Effector memory CD8-positive, alpha-beta T cell (primary cell): ENCODE results near the gene CHST15.

ENCODE experiments used
- ATAC-seq: fragments of 150-1000 bp; cut with Tn5 transposase; replicated peaks from 2 replicates; pipeline ENCODE4 v1.10.0; 2021; ENCODE audit warnings: mild to moderate bottlenecking, moderate library complexity
- DNase-seq, 3 experiments: peaks; one replicate each; pipeline ENCODE4 v3.0.0; 2021
- H3K27ac Mint-ChIP-seq, 2 donors: one replicate each; pipeline ENCODE4 v1.8.0; 2022; ENCODE audit warnings: mild to moderate bottlenecking in 2 of 2, mixed read lengths in 2 of 2, moderate library complexity in 2 of 2
- H3K27me3 Mint-ChIP-seq, 2 donors: one replicate each; pipeline ENCODE4 v1.8.0; 2022; ENCODE audit warnings: mixed read lengths in 2 of 2
- H3K36me3 Mint-ChIP-seq: one replicate; pipeline ENCODE4 v1.8.0; 2022; ENCODE audit warnings: mild to moderate bottlenecking, moderate library complexity, mixed read lengths; ENCODE audit not compliant: insufficient read depth
- H3K4me1 Mint-ChIP-seq, 2 donors: one replicate each; pipeline ENCODE4 v1.8.0; 2022; ENCODE audit warnings: low read depth in 2 of 2, mixed read lengths in 2 of 2
- H3K4me3 Mint-ChIP-seq, 2 donors: one replicate each; pipeline ENCODE4 v1.8.0; 2022; ENCODE audit warnings: mild to moderate bottlenecking in 2 of 2, mixed read lengths in 2 of 2, moderate library complexity in 2 of 2
- H3K9me3 Mint-ChIP-seq, 2 donors: one replicate each; pipeline ENCODE4 v1.8.0; 2022; ENCODE audit warnings: mixed read lengths in 2 of 2

CHST15 gene

GRCh38 chr10:124088915-124089314 lies 4.5 kb downstream of the CHST15 start:
- no peaks in the 10 kb centered on the region for H3K4me1 Mint-ChIP-seq
- no peak for ATAC-seq
- H3K27ac Mint-ChIP-seq, result no peak overlapping the region
- DNase-seq, result no peak
- H3K36me3 Mint-ChIP-seq, result no peaks in the 10 kb centered on the region
- H3K27me3 Mint-ChIP-seq, result peaks cover 32 to 59% of the 10 kb centered on the region in 2 donors
- no peaks in the 10 kb centered on the region for H3K9me3 Mint-ChIP-seq
- no peak overlapping the region for H3K4me3 Mint-ChIP-seq

- Mint-ChIP-seq H3K9me3 (no peaks in the 10 kb centered on the region), H3K27ac (no peak overlapping the region), H3K4me3 (no peak overlapping the region), H3K4me1 (peaks cover 0 to 1% of the 10 kb centered on the region in 2 donors), H3K27me3 (peaks cover 32 to 63% of the 10 kb centered on the region in 2 donors), H3K36me3 (no peaks in the 10 kb centered on the region)
- no peak for DNase-seq
- no peak for ATAC-seq
These were observed 5.4 kb downstream of the CHST15 start for GRCh38 chr10:124087672-124088634.

- H3K4me3 Mint-ChIP-seq, result no peak overlapping the region
- H3K4me1 Mint-ChIP-seq, result peaks cover 0 to 1% of the 10 kb centered on the region in 2 donors
- no peaks in the 10 kb centered on the region for H3K9me3 Mint-ChIP-seq
- no peaks in the 10 kb centered on the region for H3K36me3 Mint-ChIP-seq
- H3K27ac Mint-ChIP-seq, result no peak overlapping the region
- peaks cover 32 to 58% of the 10 kb centered on the region in 2 donors for H3K27me3 Mint-ChIP-seq
- no peak for DNase-seq
- no peak for ATAC-seq
These were observed 6.4 kb downstream of the CHST15 start for GRCh38 chr10:124086787-124087671.

GRCh38 chr10:124086097-124086710 lies 7.2 kb downstream of the CHST15 start:
- no peak for ATAC-seq
- no peaks in the 10 kb centered on the region for H3K36me3 Mint-ChIP-seq
- no peak overlapping the region for H3K27ac Mint-ChIP-seq
- H3K9me3 Mint-ChIP-seq, result no peaks in the 10 kb centered on the region
- no peak for DNase-seq
- no peak overlapping the region for H3K4me3 Mint-ChIP-seq
- peaks cover 35 to 56% of the 10 kb centered on the region in 2 donors for H3K27me3 Mint-ChIP-seq
- H3K4me1 Mint-ChIP-seq, result peaks cover 0 to 1% of the 10 kb centered on the region in 2 donors

GRCh38 chr10:124085680-124086079 lies 7.7 kb downstream of the CHST15 start:
- H3K4me1 Mint-ChIP-seq, result peaks cover 0 to 1% of the 10 kb centered on the region in 2 donors
- H3K36me3 Mint-ChIP-seq, result no peaks in the 10 kb centered on the region

GRCh38 chr10:124084708-124085107 lies 8.7 kb downstream of the CHST15 start:
- H3K27ac Mint-ChIP-seq, result no peak overlapping the region
- no peak for DNase-seq
- peaks cover 32 to 56% of the 10 kb centered on the region in 2 donors for H3K27me3 Mint-ChIP-seq
- H3K4me1 Mint-ChIP-seq, result peaks cover 0 to 1% of the 10 kb centered on the region in 2 donors
- H3K36me3 Mint-ChIP-seq, result no peaks in the 10 kb centered on the region
- H3K9me3 Mint-ChIP-seq, result no peaks in the 10 kb centered on the region
- no peak for ATAC-seq
- H3K4me3 Mint-ChIP-seq, result no peak overlapping the region

More at GRCh38 chr10:124085680-124086079, 7.7 kb downstream of the CHST15 start:
- DNase-seq (no peak), ATAC-seq (no peak)
- no peak overlapping the region for H3K4me3 Mint-ChIP-seq
- peaks cover 35 to 56% of the 10 kb centered on the region in 2 donors for H3K27me3 Mint-ChIP-seq
- no peak overlapping the region for H3K27ac Mint-ChIP-seq
- H3K9me3 Mint-ChIP-seq, result no peaks in the 10 kb centered on the region

GRCh38 chr10:124083740-124084397 lies 9.5 kb downstream of the CHST15 start:
- H3K4me3 Mint-ChIP-seq, result no peak overlapping the region
- ATAC-seq (no peak), DNase-seq (no peak)
- no peaks in the 10 kb centered on the region for H3K36me3 Mint-ChIP-seq
- no peak overlapping the region for H3K27ac Mint-ChIP-seq
- H3K4me1 Mint-ChIP-seq, result peaks cover 0 to 1% of the 10 kb centered on the region in 2 donors
- H3K9me3 Mint-ChIP-seq, result no peaks in the 10 kb centered on the region
- H3K27me3 Mint-ChIP-seq, result peaks cover 25 to 54% of the 10 kb centered on the region in 2 donors

- Mint-ChIP-seq H3K36me3 (no peaks in the 10 kb centered on the region), H3K4me3 (no peak overlapping the region), H3K9me3 (no peaks in the 10 kb centered on the region), H3K4me1 (peaks cover 0 to 1% of the 10 kb centered on the region in 2 donors), H3K27ac (no peak overlapping the region), H3K27me3 (peaks cover 19 to 47% of the 10 kb centered on the region in 2 donors)
- no peak for DNase-seq
- no peak for ATAC-seq
These were observed 10.2 kb downstream of the CHST15 start for GRCh38 chr10:124083047-124083739.

GRCh38 chr10:124082555-124082954 lies 10.8 kb downstream of the CHST15 start:
- Mint-ChIP-seq H3K4me3 (no peak overlapping the region), H3K36me3 (no peaks in the 10 kb centered on the region), H3K27ac (no peak overlapping the region), H3K27me3 (peaks cover 17 to 45% of the 10 kb centered on the region in 2 donors), H3K4me1 (peaks cover 0 to 1% of the 10 kb centered on the region in 2 donors), H3K9me3 (no peaks in the 10 kb centered on the region)
- ATAC-seq (no peak), DNase-seq (no peak)

- Mint-ChIP-seq H3K4me1 (peaks cover 0 to 1% of the 10 kb centered on the region in 2 donors), H3K9me3 (no peaks in the 10 kb centered on the region), H3K4me3 (no peak overlapping the region), H3K27me3 (peaks cover 17 to 45% of the 10 kb centered on the region in 2 donors), H3K27ac (no peak overlapping the region), H3K36me3 (no peaks in the 10 kb centered on the region)
- no peak for DNase-seq
- ATAC-seq, result no peak
These were observed 11.8 kb downstream of the CHST15 start for GRCh38 chr10:124081547-124082140.

GRCh38 chr10:124079864-124080263 lies 13.5 kb downstream of the CHST15 start:
- peaks cover 17 to 41% of the 10 kb centered on the region in 2 donors for H3K27me3 Mint-ChIP-seq
- no peak overlapping the region for H3K27ac Mint-ChIP-seq
- ATAC-seq (no peak), DNase-seq (no peak)
- H3K4me1 Mint-ChIP-seq, result peaks cover 0 to 1% of the 10 kb centered on the region in 2 donors
- no peak overlapping the region for H3K4me3 Mint-ChIP-seq
- H3K9me3 Mint-ChIP-seq, result no peaks in the 10 kb centered on the region
- H3K36me3 Mint-ChIP-seq, result no peaks in the 10 kb centered on the region

GRCh38 chr10:124078714-124079113 lies 14.7 kb downstream of the CHST15 start:
- DNase-seq (no peak), ATAC-seq (no peak)
- Mint-ChIP-seq H3K27ac (no peak overlapping the region), H3K4me3 (no peak overlapping the region), H3K4me1 (peaks cover 0 to 5% of the 10 kb centered on the region in 2 donors), H3K9me3 (no peaks in the 10 kb centered on the region), H3K27me3 (peaks cover 28 to 44% of the 10 kb centered on the region in 2 donors), H3K36me3 (peaks cover 3% of the 10 kb centered on the region)
